Left ventricle myocardium superior (tissue), 1 donor: Measurements from ENCODE around the gene CPSF3. TPM values are rescaled to one million over a fixed set of nuclear protein-coding genes. Genes with fewer than 3 reads are reported as not detected.
"Not testable (repeated sequence)": the region's sequence is repeated elsewhere in the genome, so short reads cannot be mapped to it uniquely, and the experiment has no call there.

ENCODE experiments used
- ATAC-seq: fragments of 200-7000 bp; cut with Tn5 transposase; one replicate; pipeline ENCODE4 v1.9.1; 2020; ENCODE audit warnings: mild to moderate bottlenecking, moderate library complexity
- DNase-seq: peaks from one replicate; pipeline ENCODE4 v3.0.0-alpha.2; 2020
- intact Hi-C: fragments of 100-400 bp; cut with micrococcal nuclease; formaldehyde crosslinking; loops from one replicate; pipeline ENCODE4 v1.11.0; 2022
- total RNA-seq: library from RNA; stranded (reverse); fragmentation: NEBNext Ultra II Directional; extraction: Animal tissue kit (Norgen Biotek cat#: 25700); gene quantifications from one replicate; pipeline ENCODE4 v1.2.1, GENCODE V29; 2021
- donor health status: DM: no; HTN: yes; CAD: no; lungs with severe emphysema.

The CPSF3 gene
- total RNA-seq, 1 donor from 2014 or later, result 15.5 TPM

DNA sequence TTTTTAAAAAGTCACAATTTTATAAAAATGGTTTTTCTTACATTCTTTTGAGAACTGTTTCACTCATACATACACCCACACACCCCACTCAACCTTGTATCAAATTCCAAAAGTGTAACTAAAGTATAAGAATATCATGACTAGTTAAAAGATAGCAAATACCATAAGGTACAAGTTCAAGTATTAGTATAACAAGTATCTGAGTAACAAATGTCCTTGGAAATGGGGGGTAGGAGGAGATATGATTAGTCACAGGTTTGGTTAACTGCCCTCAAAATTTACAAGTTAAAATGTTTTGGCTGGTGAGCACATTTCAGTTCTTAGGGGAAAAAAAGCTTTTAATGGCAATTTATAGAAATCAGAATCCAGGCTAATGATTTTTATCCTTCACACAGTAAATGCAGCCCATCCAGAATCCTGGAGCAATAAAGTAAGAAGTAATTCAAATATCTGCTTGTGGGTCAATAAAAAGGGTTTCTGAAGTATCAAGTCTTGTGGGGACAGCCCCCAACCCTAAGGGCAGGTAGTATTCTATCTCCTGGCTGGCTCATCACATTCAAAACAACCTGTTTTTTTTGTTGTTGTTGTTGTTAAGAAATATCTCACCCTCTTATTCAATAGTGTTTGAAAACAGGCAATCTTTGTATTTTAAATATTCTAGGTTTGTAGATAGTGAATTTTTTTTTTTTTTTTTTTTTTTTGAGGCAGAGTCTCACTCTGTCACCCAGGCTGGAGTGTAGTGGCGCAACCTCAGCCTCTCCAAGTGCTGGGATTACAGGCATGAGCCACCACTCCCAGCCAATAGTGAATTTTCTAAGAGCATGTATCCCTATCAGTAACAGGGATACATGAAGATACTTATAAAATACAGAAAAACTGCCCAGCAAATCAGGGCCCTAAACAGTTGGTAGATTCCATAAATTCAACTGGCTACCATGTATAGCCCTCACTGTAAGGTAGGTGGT, 65.4 kb downstream of the CPSF3 start:
- DNase-seq (no peak), ATAC-seq (no peak)
- intact Hi-C loops, result no loop called here

DNA sequence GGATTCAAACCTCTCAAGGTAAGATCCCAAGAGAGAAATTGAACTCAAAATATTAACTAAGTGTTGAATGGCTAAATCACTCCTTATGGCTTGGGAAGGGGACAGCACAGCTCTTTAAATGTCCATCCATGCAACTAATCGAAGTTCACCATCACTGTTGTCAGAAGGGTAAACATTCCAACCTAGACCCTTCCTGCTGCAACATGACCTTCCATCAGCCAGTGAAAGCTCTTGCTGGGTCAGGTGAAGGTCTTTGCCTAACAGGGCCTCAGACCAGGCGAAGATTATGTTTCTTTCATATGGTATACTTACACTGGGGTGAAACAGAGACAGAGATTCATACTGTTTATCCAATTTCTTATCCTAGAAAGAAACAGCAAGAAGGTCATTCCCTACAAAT, 67.3 kb downstream of the CPSF3 start:
- intact Hi-C loops, result no loop called here
- ATAC-seq (no peak), DNase-seq (no peak)

DNA sequence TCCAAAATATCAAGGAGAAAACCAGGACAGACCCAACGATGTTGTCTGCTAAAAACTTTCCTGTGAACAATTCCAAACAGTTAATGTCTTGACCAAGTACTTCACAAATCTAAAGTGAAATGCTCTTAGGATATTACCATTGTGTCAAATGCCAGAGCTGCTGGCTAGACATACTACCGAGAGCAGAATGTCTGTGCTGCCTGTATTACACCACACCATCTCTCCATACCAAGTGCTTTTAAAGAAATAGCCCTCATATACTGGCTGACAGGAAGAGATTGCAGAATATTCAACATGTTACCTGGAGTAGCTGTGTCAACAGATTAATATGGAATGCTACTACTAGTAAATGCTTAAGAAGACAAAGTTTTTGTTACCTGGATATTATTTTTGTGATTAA, 69.5 kb downstream of the CPSF3 start:
- DNase-seq (no peak), ATAC-seq (peak; percentile 15)
- intact Hi-C loops, result no loop called here

DNA sequence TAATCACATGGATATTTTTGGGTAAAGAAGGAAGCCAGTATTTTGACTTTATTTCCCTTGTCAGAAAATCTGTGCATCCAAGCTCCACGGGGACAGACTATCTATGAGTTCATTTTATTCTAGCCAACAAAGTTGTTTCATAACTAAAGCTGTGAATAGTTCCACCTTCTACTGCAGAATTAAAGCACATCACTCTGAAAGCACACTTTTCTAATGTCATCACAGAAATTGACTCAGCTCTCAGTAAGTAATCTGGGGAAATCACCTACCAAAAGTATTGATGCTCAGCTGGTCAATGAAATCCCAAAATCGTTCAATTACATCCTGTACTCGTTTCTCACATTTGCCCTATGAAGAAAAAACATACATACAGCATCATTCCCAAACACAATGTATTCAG, 70.0 kb downstream of the CPSF3 start:
- ATAC-seq, result no peak
- no peak for DNase-seq
- intact Hi-C loops, result no loop called here

DNA sequence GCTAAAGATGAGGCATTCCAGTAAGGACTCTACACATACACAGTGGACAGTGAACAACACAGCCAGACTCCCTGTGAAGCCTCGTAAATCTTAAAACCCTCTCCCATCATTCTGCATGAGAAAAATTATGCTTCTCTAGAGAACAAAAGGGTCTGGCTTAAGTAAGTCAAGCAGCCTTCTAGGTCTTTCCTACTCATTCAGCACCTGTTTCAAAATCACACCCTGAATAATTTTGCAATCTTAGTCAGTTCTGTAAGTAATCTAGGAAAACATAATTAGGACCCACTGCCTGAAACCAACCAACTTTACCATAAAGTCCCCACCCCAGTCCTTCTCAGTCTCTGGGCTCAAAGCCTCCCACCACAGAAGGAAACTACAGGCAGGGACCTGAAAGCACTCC, 70.6 kb downstream of the CPSF3 start:
- DNase-seq (no peak), ATAC-seq (no peak)
- intact Hi-C loops, result no loop called here

DNA sequence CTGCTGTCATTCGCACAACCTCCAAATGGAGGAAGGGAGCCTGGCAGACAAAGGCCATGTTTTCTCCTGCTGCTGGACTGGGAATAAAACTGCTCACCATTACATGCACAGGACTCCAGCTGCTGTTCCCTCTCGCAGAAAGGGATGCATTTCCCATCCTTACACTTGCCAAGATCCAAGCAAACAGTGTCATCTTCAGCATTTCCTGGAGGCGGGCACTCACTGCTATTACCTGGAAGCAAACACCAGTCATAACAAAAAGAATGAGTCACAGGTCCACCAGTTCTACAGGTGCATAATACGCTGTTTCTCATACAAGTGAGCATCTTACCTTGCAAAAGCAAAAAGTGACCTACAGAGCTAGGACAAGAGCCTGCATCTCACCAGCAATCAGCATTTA, 73.6 kb downstream of the CPSF3 start:
- DNase-seq (no peak), ATAC-seq (no peak)
- intact Hi-C loops, result no loop called here

DNA sequence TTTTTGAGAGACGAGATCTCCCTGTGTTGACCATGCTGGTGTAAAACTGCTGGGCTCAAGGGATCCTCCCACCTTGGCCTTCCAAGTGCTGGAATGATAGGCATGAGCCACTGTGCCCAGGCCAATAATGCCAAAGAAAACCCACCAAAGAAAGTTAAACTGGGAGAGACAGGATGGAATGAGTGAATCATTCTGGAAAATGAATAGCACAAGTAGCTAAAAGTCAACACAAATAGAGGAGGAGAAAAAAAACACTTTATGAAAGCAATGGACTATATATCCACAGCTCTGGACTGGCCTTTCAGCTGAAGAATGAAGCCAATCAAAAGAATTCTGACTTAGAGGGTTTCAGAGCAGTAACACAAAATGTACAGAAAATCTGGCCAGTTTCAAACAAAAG, 74.8 kb downstream of the CPSF3 start:
- intact Hi-C loops, result no loop called here
- no peak for ATAC-seq

DNA sequence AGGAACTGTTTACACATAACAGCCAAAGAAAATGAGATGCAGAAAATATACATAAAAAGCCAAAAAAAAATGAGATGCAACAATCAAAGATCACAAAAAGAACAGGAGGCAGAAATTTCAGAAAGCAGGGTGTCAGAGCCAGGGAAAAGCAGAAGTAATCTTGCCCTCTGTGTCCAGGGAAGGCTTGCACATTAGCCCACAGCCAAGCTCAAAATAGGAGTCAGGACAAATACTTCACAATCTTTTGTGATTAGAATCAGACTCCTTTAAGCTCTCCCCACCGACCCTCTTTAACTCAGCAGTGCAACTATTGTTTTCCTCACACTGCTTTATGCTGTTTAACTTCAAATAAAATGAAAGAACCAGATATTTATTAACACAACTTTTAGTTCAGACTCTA, 85.5 kb downstream of the CPSF3 start:
- ATAC-seq (peak; percentile 38), DNase-seq (no peak)
- intact Hi-C loops, result no loop called here

More for the DNA sequence above, 74.8 kb downstream of the CPSF3 start:
- no peak for DNase-seq

DNA sequence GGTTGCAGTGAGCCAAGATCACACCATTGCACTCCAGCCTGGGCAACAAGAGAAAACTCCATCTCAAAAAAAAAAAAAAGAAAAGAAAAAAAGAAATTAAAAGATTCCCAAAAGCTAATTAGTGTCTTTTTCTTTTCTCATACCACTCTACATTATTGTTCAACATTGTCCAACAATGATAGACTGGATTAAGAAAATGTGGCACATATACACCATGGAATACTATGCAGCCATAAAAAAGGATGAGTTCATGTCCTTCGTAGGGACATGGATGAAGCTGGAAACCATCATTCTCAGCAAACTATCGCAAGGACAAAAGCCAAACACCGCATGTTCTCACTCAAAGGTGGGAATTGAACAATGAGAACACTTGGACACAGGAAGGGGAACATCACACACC, 90.5 kb downstream of the CPSF3 start:
- intact Hi-C loops, result not testable (repeated sequence)

DNA sequence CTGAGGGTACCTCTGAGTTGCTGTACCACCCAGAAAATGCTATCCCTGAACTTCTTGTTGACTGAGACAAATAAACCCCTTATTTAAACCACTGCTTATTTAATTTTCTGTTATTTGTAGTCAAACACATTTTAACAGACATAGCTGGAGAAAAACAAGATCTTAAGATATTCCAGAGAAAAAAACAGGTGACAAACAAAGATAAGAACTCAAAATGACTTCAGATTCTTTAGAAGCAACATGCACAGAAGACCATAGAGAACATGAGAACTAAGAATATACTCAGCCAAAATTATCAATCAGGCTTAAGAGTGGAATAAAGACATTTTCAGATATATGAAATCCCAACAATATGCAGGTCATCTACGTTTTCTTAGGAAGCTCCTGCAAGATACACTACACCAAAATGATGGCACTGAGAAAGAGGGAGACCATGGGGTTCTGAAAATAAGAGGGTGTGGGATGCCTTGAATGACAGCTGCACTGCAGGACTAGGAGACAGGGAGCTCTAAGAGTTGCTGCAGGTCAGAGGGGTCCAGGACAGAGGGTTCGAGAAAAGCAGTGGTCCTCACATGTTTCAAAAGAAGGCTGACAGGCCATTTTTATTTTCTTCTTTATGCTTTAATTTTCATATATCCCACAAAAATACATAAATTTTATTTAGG, 93.8 kb downstream of the CPSF3 start:
- ATAC-seq, result no peak
- intact Hi-C loops, result no loop called here
- DNase-seq, result no peak

More for the DNA sequence above, 90.5 kb downstream of the CPSF3 start:
- not testable (repeated sequence) for DNase-seq, ATAC-seq

DNA sequence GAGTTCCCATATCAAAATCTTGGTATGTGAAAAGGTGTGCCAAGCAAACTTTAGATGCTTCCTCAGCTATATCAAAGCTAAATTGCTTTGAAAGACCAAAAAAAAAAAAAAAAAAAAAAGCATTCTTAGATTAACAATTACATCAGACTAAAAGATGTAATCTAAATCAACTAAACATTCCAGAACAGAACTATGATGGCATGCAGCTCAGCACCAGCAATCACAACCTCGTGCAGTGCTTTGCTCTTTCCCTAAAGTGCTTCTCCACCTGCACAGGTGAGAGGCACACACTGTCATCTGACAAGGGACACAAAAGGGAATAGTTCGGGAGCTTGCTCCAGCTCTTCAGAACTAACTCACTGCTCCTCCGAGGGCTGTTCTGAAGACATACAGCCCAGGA, 94.7 kb downstream of the CPSF3 start:
- ATAC-seq (no peak), DNase-seq (no peak)
- intact Hi-C loops, result no loop called here

DNA sequence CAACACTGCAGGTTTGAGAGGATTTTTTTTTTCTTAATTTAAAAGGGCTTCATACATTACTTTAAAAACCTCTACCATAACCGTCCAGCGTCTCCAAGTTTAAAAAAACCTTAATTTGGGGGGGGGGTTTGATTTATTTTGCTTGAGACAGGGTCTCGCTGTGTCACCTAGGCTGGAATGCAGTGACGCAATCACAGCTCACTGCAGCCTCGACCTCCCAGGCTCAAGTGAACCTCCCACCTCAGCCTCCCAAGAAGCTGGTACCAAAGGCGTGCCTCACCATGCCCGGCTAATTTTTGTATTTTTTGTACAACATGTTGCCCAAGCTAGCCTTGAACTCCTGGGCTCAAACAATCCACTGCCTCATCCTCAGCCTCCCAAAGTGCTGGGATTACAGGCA, 95.3 kb downstream of the CPSF3 start:
- no peak for DNase-seq
- intact Hi-C loops, result no loop called here
- no peak for ATAC-seq

DNA sequence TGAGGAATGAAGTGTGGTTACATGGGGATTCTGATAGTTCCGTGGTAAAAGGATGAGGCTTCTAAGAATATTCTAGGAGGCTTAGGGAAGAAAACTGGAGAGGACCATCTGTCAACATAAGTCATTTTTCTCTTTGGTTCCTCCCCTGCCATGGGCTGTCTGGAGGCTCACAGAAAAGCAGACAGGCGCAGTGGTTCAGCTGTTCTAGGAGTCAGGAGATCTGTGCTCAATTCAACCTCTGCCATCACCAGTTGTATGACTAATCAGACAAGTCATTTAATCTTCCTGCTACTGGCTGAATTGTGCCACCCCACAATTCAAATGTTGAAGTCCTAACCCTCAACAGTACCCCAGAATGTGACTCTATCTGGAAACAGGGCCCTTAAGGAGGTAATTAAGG, 95.8 kb downstream of the CPSF3 start:
- intact Hi-C loops, result no loop called here

More for the DNA sequence above, 95.8 kb downstream of the CPSF3 start:
- DNase-seq (no peak), ATAC-seq (no peak)

Other genes with a start within 250 kb of the CPSF3 start
- gene ASAP2, start 216.8 kb upstream of the CPSF3 start, total RNA-seq, result 10.1 TPM
- 102 TPM for gene ITGB1BP1, start 126 bp upstream of the CPSF3 start, total RNA-seq
- gene IAH1, start 50.9 kb downstream of the CPSF3 start, total RNA-seq, result 83.2 TPM
- 13.7 TPM for gene ADAM17, start 132.2 kb downstream of the CPSF3 start, total RNA-seq
- gene YWHAQ, start 207.3 kb downstream of the CPSF3 start, total RNA-seq, result 119 TPM